HEK293 (cell line): ENCODE results near the gene DMKN.

ENCODE experiments used
- ZNF292 ChIP-seq: fragments of 450-650 bp; formaldehyde crosslinking; IDR thresholded peaks from 2 replicates; pipeline ENCODE4 v1.5.1; 2016; ENCODE audit warnings: low read depth, missing biosample characterization, missing genetic modification characterization, borderline replicate concordance
- ZNF350 ChIP-seq: fragments of 450-650 bp; formaldehyde crosslinking; IDR thresholded peaks from 2 replicates; pipeline ENCODE4 v1.5.0; 2017; ENCODE audit warnings: missing biosample characterization, mild to moderate bottlenecking, missing genetic modification characterization

DNA sequence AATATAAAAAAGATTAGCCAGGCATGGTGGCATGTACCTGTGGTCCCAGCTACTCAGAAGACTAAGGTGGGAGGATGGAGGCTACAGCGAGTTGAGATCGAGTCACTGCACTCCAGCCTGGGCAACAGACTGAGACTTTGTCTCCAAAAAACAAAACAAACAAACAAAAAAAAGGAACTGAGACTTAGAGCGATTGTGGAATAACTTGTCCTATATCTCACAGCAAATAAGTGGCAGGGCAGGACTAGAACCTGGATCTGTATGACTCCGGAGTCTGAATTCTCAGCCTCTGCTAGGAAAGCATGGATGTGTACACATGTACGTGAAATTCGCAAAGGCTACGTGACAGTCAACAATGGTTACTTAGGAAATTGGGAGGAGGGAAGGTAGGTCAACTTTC, 43.3 kb downstream of the DMKN start:
- TF ChIP-seq ZNF350 (tag by site-specific recombination) (no peak), ZNF292 (tag by site-specific recombination) (no peak)
